Hepatocyte (in vitro differentiated cells): ENCODE results near the gene NLGN4X. TPM values are rescaled to one million over a fixed set of nuclear protein-coding genes. Genes with fewer than 3 reads are reported as not detected.

Experiments
- DNase-seq: peaks from one replicate; pipeline ENCODE4 v3.0.0-alpha.2; 2016; ENCODE audit warnings: low spot score
- H2AFZ ChIP-seq: fragments of 200-600 bp; sonication (generic); 2 replicates; pipeline ENCODE4 v1.6.0; 2016; ENCODE audit warnings: antibody characterized with exemption, mild to moderate bottlenecking
- H3K27ac ChIP-seq: fragments of 200-600 bp; sonication (generic); 2 replicates; pipeline ENCODE4 v1.5.1; 2016; ENCODE audit warnings: mild to moderate bottlenecking
- H3K27me3 ChIP-seq: fragments of 200-600 bp; sonication (generic); 2 replicates; pipeline ENCODE4 v1.6.1; 2016
- H3K36me3 ChIP-seq: fragments of 200-600 bp; sonication (generic); replicated peaks from 2 replicates; pipeline ENCODE4 v1.5.1; 2016; ENCODE audit warnings: low read depth; ENCODE audit not compliant: insufficient read depth
- H3K4me1 ChIP-seq: fragments of 200-600 bp; sonication (generic); 2 replicates; pipeline ENCODE4 v1.5.1; 2016; ENCODE audit warnings: mild to moderate bottlenecking, moderate library complexity; ENCODE audit not compliant: insufficient read depth
- H3K4me2 ChIP-seq: fragments of 200-600 bp; sonication (generic); 2 replicates; pipeline ENCODE4 v1.6.0; 2016
- H3K4me3 ChIP-seq: fragments of 200-600 bp; sonication (generic); 2 replicates; pipeline ENCODE4 v1.5.1; 2016; ENCODE audit warnings: mild to moderate bottlenecking
- H3K79me2 ChIP-seq: fragments of 200-600 bp; sonication (generic); 2 replicates; pipeline ENCODE4 v1.6.0; 2017; ENCODE audit warnings: mild to moderate bottlenecking
- H3K9me2 ChIP-seq: fragments of 200-600 bp; sonication (generic); replicated peaks from 2 replicates; pipeline ENCODE4 v1.6.0; 2017; ENCODE audit warnings: mild to moderate bottlenecking; ENCODE audit not compliant: insufficient read depth
- H3K9me3 ChIP-seq: fragments of 200-600 bp; sonication (generic); 2 replicates; pipeline ENCODE4 v1.5.1; 2016; ENCODE audit warnings: low read depth, mild to moderate bottlenecking
- H4K20me1 ChIP-seq: fragments of 200-600 bp; sonication (generic); 2 replicates; pipeline ENCODE4 v1.6.0; 2016; ENCODE audit warnings: mild to moderate bottlenecking; ENCODE audit not compliant: insufficient read depth, poor library complexity, severe bottlenecking
- EZH2 ChIP-seq: fragments of 200-600 bp; sonication (generic); IDR thresholded peaks from 2 replicates; pipeline ENCODE4 v1.6.1; 2016; ENCODE audit warnings: antibody characterized with exemption, mild to moderate bottlenecking, borderline replicate concordance
- EZH2phosphoT487 ChIP-seq: fragments of 200-600 bp; sonication (generic); IDR thresholded peaks from one replicate; pipeline ENCODE4 v1.6.1; 2018; ENCODE audit warnings: antibody characterized with exemption, mild to moderate bottlenecking, low read depth, moderate library complexity; ENCODE audit not compliant: unreplicated experiment, severe bottlenecking
- WGBS: methylation state at CpG from one replicate; pipeline ENCODE4 v1.1.6; 2016; ENCODE audit warnings: low lambda C conversion rate; ENCODE audit errors: missing lambda C conversion rate; 5-methylcytosine and 5-hydroxymethylcytosine counted together
- polyA plus RNA-seq: library from polyadenylated mRNA; unstranded; fragments of >200 nt; fragmentation: Nextera tagmentation; extraction: Ambion mirVana; gene quantifications from 2 replicates; pipeline ENCODE4 v1.2.1, GENCODE V29; 2016
- total RNA-seq: library from RNA; depleted of rRNA; stranded (reverse); fragments of >200 nt; gene quantifications from 2 replicates; pipeline ENCODE4 v1.2.3, GENCODE V29; 2014
- TF ChIP-seq, protein P1 (sequence below): fragments of 200-600 bp; sonication (generic); IDR thresholded peaks from 2 replicates; pipeline ENCODE4 v1.5.1; 2016; ENCODE audit warnings: antibody characterized with exemption, mild to moderate bottlenecking; ENCODE audit not compliant: poor library complexity

Gene NLGN4X
- total and polyA plus RNA-seq, 2 experiments from 2014 or later, result 2.1 to 4.5 TPM

DNA sequence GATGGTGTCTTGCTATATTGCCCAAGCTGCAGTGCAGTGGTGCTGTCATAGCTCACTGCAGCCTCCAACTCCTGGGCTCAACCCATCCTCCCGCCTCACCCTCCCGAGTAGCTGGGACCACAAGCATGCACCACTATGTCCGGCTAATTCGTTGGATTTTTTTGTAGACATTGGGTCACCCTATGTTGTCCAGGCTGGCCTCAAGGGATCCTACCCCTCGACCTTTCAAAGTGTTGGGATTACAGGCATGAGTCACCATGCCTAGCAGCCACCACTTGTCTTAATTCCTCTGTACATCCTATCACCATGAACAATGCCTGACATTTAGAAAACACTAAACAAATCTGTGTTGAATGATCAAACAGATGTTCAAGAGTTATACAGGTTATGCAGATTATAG lies 76.7 kb downstream of the NLGN4X start:
- H3K4me2 ChIP-seq, result no peak overlapping the region
- no peaks in the 10 kb centered on the region for H3K9me3 ChIP-seq
- H3K4me3 ChIP-seq, result no peak overlapping the region
- H2AFZ ChIP-seq, result no peak overlapping the region
- DNase-seq, result no peak
- no peak overlapping the region for H3K27ac ChIP-seq
- no peaks in the 10 kb centered on the region for H3K27me3 ChIP-seq
- TF ChIP-seq, protein P1, sequence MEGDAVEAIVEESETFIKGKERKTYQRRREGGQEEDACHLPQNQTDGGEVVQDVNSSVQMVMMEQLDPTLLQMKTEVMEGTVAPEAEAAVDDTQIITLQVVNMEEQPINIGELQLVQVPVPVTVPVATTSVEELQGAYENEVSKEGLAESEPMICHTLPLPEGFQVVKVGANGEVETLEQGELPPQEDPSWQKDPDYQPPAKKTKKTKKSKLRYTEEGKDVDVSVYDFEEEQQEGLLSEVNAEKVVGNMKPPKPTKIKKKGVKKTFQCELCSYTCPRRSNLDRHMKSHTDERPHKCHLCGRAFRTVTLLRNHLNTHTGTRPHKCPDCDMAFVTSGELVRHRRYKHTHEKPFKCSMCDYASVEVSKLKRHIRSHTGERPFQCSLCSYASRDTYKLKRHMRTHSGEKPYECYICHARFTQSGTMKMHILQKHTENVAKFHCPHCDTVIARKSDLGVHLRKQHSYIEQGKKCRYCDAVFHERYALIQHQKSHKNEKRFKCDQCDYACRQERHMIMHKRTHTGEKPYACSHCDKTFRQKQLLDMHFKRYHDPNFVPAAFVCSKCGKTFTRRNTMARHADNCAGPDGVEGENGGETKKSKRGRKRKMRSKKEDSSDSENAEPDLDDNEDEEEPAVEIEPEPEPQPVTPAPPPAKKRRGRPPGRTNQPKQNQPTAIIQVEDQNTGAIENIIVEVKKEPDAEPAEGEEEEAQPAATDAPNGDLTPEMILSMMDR, result no peak
- TF ChIP-seq EZH2phosphoT487, result no peak
- no peak for TF ChIP-seq EZH2
- WGBS, result 72% methylated on average over 5 of the region's 5 CpGs
- H4K20me1 ChIP-seq, result no peaks in the 10 kb centered on the region
- H3K79me2 ChIP-seq, result no peaks in the 10 kb centered on the region
- no peaks in the 10 kb centered on the region for H3K9me2 ChIP-seq
- no peaks in the 10 kb centered on the region for H3K36me3 ChIP-seq
- H3K4me1 ChIP-seq, result no peaks in the 10 kb centered on the region

DNA sequence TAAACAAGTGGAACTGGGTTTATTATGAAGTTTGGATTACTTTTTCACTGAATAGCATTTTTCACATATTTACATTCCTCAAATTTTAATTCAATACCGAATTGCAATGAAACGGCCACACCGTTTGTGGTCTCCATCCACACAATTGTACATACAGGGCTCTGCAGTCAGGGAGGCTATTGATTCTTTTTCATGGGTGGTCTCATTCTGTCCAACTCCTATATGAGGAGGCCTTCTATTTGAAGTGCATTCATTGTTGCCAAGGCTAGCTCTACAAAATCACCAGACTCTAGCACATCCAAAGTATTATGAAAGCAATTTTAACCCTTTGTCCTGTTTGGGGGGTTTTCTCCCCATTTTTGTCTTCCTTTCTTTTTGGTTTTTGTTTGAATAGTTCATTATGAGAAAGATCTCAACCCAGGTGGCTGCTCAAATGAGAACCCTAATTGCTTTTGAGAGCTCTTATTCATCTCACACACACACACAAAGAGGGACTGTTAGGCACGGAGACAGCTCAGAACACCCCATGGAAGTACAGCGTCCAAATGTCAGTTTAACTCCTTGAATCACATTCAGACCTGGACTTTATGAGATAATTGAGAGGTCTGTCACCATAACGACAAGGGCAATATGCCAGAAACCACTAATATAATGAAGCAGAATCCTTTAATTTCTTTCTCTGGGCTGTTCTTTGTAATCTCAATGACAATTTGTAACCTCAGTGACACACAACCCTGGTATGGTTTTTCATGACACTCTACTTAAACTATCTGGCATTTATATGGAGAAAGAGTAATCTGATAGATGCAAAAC lies 79.4 kb downstream of the NLGN4X start:
- no peak overlapping the region for H3K27ac ChIP-seq
- no peaks in the 10 kb centered on the region for H3K4me1 ChIP-seq
- no peaks in the 10 kb centered on the region for H3K79me2 ChIP-seq
- no peaks in the 10 kb centered on the region for H3K9me2 ChIP-seq
- H3K36me3 ChIP-seq, result no peaks in the 10 kb centered on the region
- no peaks in the 10 kb centered on the region for H4K20me1 ChIP-seq
- WGBS, result 68% methylated on average over 6 of the region's 6 CpGs
- no peak overlapping the region for H3K4me3 ChIP-seq
- no peak overlapping the region for H3K4me2 ChIP-seq
- no peak for TF ChIP-seq EZH2phosphoT487
- TF ChIP-seq, protein P1, result no peak
- no peak for TF ChIP-seq EZH2
- no peak for DNase-seq
- no peaks in the 10 kb centered on the region for H3K27me3 ChIP-seq
- no peak overlapping the region for H2AFZ ChIP-seq
- H3K9me3 ChIP-seq, result no peaks in the 10 kb centered on the region

DNA sequence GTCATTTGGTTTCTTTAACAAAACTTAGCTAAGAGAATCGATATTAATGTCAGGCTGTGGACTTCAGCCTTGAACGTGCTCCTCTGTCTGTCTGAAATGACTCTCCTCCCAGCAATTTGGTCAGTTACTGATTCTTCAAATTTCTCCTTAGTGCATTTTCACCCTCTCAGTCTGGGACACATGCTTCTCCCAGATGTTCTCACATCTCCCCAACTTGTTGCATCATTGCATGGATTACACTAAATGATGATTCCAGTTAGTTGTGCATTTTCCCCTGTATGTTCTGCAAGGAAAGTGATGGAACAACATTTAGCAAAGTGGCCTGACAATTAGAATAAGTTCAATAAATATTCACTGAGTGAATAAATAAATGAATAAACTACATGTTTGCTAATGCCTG lies 94.4 kb downstream of the NLGN4X start:
- Histone ChIP-seq H3K9me2 (no peaks in the 10 kb centered on the region), H3K36me3 (no peaks in the 10 kb centered on the region), H3K27ac (no peak overlapping the region), H3K4me2 (no peak overlapping the region), H3K4me1 (no peaks in the 10 kb centered on the region), H3K4me3 (no peak overlapping the region), H3K79me2 (no peaks in the 10 kb centered on the region), H3K27me3 (no peaks in the 10 kb centered on the region), H2AFZ (no peak overlapping the region), H4K20me1 (no peaks in the 10 kb centered on the region), H3K9me3 (no peaks in the 10 kb centered on the region)
- no peak for DNase-seq
- WGBS, result 71% methylated on average over 2 of the region's 2 CpGs
- TF ChIP-seq EZH2 (no peak), EZH2phosphoT487 (no peak)
- TF ChIP-seq, protein P1, result no peak
